Panc1 (cell line): ENCODE results near the gene LIN9.

ENCODE experiments used
- CTCF ChIP-seq: fragments of 450-650 bp; IDR thresholded peaks from 2 replicates; pipeline ENCODE4 v1.5.1; 2017; ENCODE audit warnings: mild to moderate bottlenecking
- POLR2AphosphoS5 ChIP-seq: IDR thresholded peaks from 2 replicates; pipeline ENCODE4 v1.6.1; 2012; ENCODE audit warnings: mild to moderate bottlenecking, low read depth, low read length, moderate library complexity
- REST ChIP-seq, 2 experiments: IDR thresholded peaks; 2 replicates each; pipeline ENCODE4 v1.6.1; 2011 to 2012; ENCODE audit warnings: low read depth in 2 of 2, control low read depth in 1 of 2, low read length in 1 of 2, mild to moderate bottlenecking in 1 of 2, moderate library complexity in 1 of 2; ENCODE audit not compliant: insufficient read depth in 1 of 2
- SIN3A ChIP-seq: IDR thresholded peaks from 2 replicates; pipeline ENCODE4 v1.6.1; 2012; ENCODE audit warnings: low read depth, mild to moderate bottlenecking, low read length, moderate library complexity, borderline replicate concordance; ENCODE audit not compliant: insufficient read depth

GRCh38 chr1:226222686-226223085 lies 86.3 kb downstream of the LIN9 start:
- TF ChIP-seq POLR2AphosphoS5 (no peak), CTCF (no peak), REST (IDR thresholded peaks at IDR 0.05; ENCODE audit: insufficient read depth in 1 of 2, low read depth in 2 of 2, low read length in 1 of 2) (no peak), SIN3A (no peak)
